CD14-positive monocyte (primary cell): ENCODE results near the gene ZBTB38. TPM values are rescaled to one million over a fixed set of nuclear protein-coding genes. Genes with fewer than 3 reads are reported as not detected.

ENCODE experiments used
- DNase-seq, 3 donors: peaks; one replicate each; pipeline ENCODE4 v3.0.0-alpha.2; 2011 to 2022
- H2AFZ ChIP-seq: 2 replicates; pipeline ENCODE4 v1.6.0; 2012; ENCODE audit warnings: mild to moderate bottlenecking, low read depth, low read length, inconsistent platforms; ENCODE audit not compliant: insufficient read depth, poor library complexity, severe bottlenecking
- H3K27ac ChIP-seq, 2 donors: 1 replicate in 1 of 2; 2 replicates in 1 of 2; pipeline ENCODE4 v1.5.1; 2012 to 2013; ENCODE audit warnings: low read length in 2 of 2, control low read depth in 1 of 2, inconsistent platforms in 1 of 2, low read depth in 1 of 2, mild to moderate bottlenecking in 1 of 2
- H3K27me3 ChIP-seq, 2 donors: one replicate each; pipeline versions ENCODE4 v1.6.0 to v1.6.1; 2011 to 2013; ENCODE audit warnings: low read length in 2 of 2; ENCODE audit not compliant: control insufficient read depth in 2 of 2, insufficient read depth in 2 of 2
- H3K36me3 ChIP-seq, 2 donors: replicated peaks in 1 of 2; 1 replicate in 1 of 2; 2 replicates in 1 of 2; pipeline versions ENCODE4 v1.5.1 to v1.6.1; 2012 to 2013; ENCODE audit warnings: low read length in 2 of 2, control low read depth in 1 of 2, inconsistent platforms in 1 of 2, mild to moderate bottlenecking in 1 of 2; ENCODE audit not compliant: insufficient read depth in 2 of 2, control insufficient read depth in 1 of 2
- H3K4me1 ChIP-seq, 2 donors: 1 replicate in 1 of 2; 2 replicates in 1 of 2; pipeline versions ENCODE4 v1.5.1 to v1.6.1; 2012 to 2013; ENCODE audit warnings: low read length in 2 of 2, control low read depth in 1 of 2, inconsistent platforms in 1 of 2, mild to moderate bottlenecking in 1 of 2, moderate library complexity in 1 of 2; ENCODE audit not compliant: insufficient read depth in 2 of 2, control insufficient read depth in 1 of 2
- H3K4me2 ChIP-seq: replicated peaks from 2 replicates; pipeline ENCODE3; 2012; ENCODE audit warnings: low read length, moderate library complexity, mild to moderate bottlenecking; ENCODE audit not compliant: poor library complexity, severe bottlenecking; ENCODE audit errors: extremely low read depth
- H3K4me3 ChIP-seq, 3 experiments: fragments of 200-600 bp in 1 of 3; sonication (generic) in 1 of 3; replicated peaks in 1 of 3; 1 replicate in 2 of 3; 2 replicates in 1 of 3; pipeline ENCODE4 v1.5.1; 2011 to 2013; ENCODE audit warnings: low read length in 3 of 3, mild to moderate bottlenecking in 3 of 3, control low read depth in 2 of 3, low read depth in 2 of 3, inconsistent platforms in 1 of 3, moderate library complexity in 1 of 3
- H3K79me2 ChIP-seq: 2 replicates; pipeline ENCODE4 v1.6.0; 2012; ENCODE audit warnings: mild to moderate bottlenecking, control low read depth, inconsistent platforms, low read length, moderate library complexity; ENCODE audit not compliant: insufficient read depth
- H3K9ac ChIP-seq: 2 replicates; pipeline ENCODE4 v1.6.0; 2017; ENCODE audit warnings: low read length, mild to moderate bottlenecking; ENCODE audit not compliant: insufficient read depth, poor library complexity, severe bottlenecking
- H3K9me3 ChIP-seq, 2 donors: replicated peaks in 1 of 2; 1 replicate in 1 of 2; 2 replicates in 1 of 2; pipeline versions ENCODE4 v1.5.1 to v1.6.1; 2012 to 2013; ENCODE audit warnings: low read length in 2 of 2, control low read depth in 1 of 2; ENCODE audit not compliant: control insufficient read depth in 1 of 2, insufficient read depth in 1 of 2
- H4K20me1 ChIP-seq: 2 replicates; pipeline ENCODE4 v1.6.0; 2012; ENCODE audit warnings: mild to moderate bottlenecking, low read length, control low read depth, moderate library complexity; ENCODE audit not compliant: insufficient read depth
- H3K27ac Mint-ChIP-seq, 7 donors: one replicate each; pipeline ENCODE4 v1.8.0; 2020; ENCODE audit warnings: mild to moderate bottlenecking in 7 of 7, mixed read lengths in 7 of 7, moderate library complexity in 6 of 7, inconsistent platforms in 2 of 7
- H3K27me3 Mint-ChIP-seq, 3 donors: one replicate each; pipeline ENCODE4 v1.8.0; 2021 to 2022; ENCODE audit warnings: low read depth in 3 of 3, mild to moderate bottlenecking in 3 of 3, mixed read lengths in 3 of 3, moderate library complexity in 3 of 3, inconsistent platforms in 1 of 3
- H3K36me3 Mint-ChIP-seq, 2 donors: one replicate each; pipeline ENCODE4 v1.8.0; 2020; ENCODE audit warnings: mixed read lengths in 2 of 2, inconsistent platforms in 1 of 2, mild to moderate bottlenecking in 1 of 2
- H3K4me1 Mint-ChIP-seq: one replicate; pipeline ENCODE4 v1.8.0; 2020; ENCODE audit warnings: mild to moderate bottlenecking, mixed read lengths
- H3K4me3 Mint-ChIP-seq, 2 donors: one replicate each; pipeline ENCODE4 v1.8.0; 2020; ENCODE audit warnings: mild to moderate bottlenecking in 2 of 2, mixed read lengths in 2 of 2, moderate library complexity in 1 of 2
- H3K9me3 Mint-ChIP-seq, 7 donors: one replicate each; pipeline ENCODE4 v1.8.0; 2020 to 2022; ENCODE audit warnings: mixed read lengths in 7 of 7, mild to moderate bottlenecking in 6 of 7, moderate library complexity in 6 of 7, inconsistent platforms in 2 of 7
- WGBS: methylation state at CpG from one replicate; pipeline ENCODE4 v1.1.5; 2013; ENCODE audit warnings: missing lambda C conversion rate; ENCODE audit not compliant: insufficient coverage; 5-methylcytosine and 5-hydroxymethylcytosine counted together
- intact Hi-C, 2 donors: fragments of 100-400 bp; cut with micrococcal nuclease; formaldehyde crosslinking; loops; one replicate each; pipeline versions ENCODE4 v1.15.0 to v1.15.1; 2023
- polyA plus RNA-seq, 3 donors: library from polyadenylated mRNA; depleted of rRNA in 1 of 3; unstranded in 2 of 3; stranded (reverse) in 1 of 3; fragments of 300-500 nt in 2 of 3; fragments of >200 nt in 1 of 3; fragmentation: Illumina TruSeq in 2 of 3; gene quantifications; 1 replicate in 2 of 3; 2 replicates in 1 of 3; pipeline ENCODE4 v1.2.3, GENCODE V29; 2012 to 2021
- TF ChIP-seq, protein P1 (sequence below): fragments of 200-600 bp; IDR thresholded peaks from one replicate; pipeline ENCODE4 v1.8.0; 2022; ENCODE audit warnings: antibody characterized with exemption, mild to moderate bottlenecking

The ZBTB38 gene
- polyA plus RNA-seq, 3 donors, result 3.9 to 28.5 (median 19.0) TPM

DNA sequence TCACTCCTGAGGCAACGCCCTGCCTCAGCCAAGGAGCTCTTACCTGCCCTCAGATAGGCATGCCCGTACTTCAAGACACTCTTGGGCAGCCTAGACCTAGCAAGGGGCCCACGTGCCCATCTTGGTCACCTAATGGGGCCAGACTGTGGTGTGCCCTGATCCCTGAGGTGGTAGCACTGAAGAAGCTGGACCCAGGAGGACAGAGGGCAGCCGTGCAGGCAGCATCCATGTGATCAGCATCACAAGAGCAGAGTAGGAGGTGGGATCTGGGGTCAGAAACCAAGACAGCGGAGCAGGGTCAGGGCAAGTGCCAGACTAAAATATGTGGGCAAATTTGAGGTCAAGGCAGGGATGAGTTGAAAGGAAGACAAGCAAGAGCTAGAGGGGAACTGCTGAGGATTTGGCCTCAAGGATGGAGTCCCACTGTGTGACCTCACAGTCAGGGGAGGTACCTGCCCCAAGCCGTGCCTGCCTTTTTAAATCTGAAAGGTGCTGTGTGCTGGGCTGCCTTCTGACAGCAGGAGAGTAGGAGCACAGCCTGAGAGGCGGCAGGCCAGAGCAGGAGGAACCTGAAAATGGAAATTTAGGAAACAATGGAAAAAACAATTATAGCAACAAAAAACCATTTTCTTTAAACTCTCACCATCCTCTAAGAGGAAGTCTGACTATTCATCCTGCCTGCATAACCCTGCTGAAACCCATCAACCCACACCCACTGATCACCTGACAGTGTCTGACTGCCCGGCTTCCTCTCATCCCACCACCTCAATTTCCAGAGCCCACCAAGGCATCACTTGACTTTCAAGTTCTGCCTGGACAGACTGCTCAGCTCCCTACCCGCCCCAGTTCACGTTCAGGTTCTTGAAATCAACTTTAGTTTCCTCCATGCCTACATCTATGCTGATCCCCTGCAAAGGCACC is 7.3 kb downstream of the ZBTB38 start:
- 94% methylated on average over 9 of the region's 10 CpGs for WGBS
- peaks cover 0 to 3% (median 0%) of the 10 kb centered on the region in 7 donors for H3K9me3 Mint-ChIP-seq
- no peaks in the 10 kb centered on the region for H3K4me1 ChIP-seq
- no peaks in the 10 kb centered on the region for H3K27me3 ChIP-seq
- no peak overlapping the region for H3K27ac ChIP-seq
- H4K20me1 ChIP-seq, result no peaks in the 10 kb centered on the region
- no peaks in the 10 kb centered on the region for H3K9me3 ChIP-seq
- TF ChIP-seq, protein P1, sequence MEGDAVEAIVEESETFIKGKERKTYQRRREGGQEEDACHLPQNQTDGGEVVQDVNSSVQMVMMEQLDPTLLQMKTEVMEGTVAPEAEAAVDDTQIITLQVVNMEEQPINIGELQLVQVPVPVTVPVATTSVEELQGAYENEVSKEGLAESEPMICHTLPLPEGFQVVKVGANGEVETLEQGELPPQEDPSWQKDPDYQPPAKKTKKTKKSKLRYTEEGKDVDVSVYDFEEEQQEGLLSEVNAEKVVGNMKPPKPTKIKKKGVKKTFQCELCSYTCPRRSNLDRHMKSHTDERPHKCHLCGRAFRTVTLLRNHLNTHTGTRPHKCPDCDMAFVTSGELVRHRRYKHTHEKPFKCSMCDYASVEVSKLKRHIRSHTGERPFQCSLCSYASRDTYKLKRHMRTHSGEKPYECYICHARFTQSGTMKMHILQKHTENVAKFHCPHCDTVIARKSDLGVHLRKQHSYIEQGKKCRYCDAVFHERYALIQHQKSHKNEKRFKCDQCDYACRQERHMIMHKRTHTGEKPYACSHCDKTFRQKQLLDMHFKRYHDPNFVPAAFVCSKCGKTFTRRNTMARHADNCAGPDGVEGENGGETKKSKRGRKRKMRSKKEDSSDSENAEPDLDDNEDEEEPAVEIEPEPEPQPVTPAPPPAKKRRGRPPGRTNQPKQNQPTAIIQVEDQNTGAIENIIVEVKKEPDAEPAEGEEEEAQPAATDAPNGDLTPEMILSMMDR, result no peak
- H3K4me3 ChIP-seq, result no peak overlapping the region
- H3K27ac Mint-ChIP-seq, result peak overlapping the region in 2 of 7 donors; percentile 21 to 54
- no peaks in the 10 kb centered on the region for H3K36me3 ChIP-seq
- peaks cover 2% of the 10 kb centered on the region for H3K4me1 Mint-ChIP-seq
- H3K4me2 ChIP-seq, result no peak overlapping the region
- intact Hi-C loops, result no loop called here
- no peak for DNase-seq
- no peak overlapping the region for H2AFZ ChIP-seq
- no peaks in the 10 kb centered on the region for H3K36me3 Mint-ChIP-seq
- H3K9ac ChIP-seq, result no peak overlapping the region
- H3K79me2 ChIP-seq, result no peaks in the 10 kb centered on the region
- peaks cover 0 to 4% (median 0%) of the 10 kb centered on the region in 3 donors for H3K27me3 Mint-ChIP-seq
- H3K4me3 Mint-ChIP-seq, result no peak overlapping the region

DNA sequence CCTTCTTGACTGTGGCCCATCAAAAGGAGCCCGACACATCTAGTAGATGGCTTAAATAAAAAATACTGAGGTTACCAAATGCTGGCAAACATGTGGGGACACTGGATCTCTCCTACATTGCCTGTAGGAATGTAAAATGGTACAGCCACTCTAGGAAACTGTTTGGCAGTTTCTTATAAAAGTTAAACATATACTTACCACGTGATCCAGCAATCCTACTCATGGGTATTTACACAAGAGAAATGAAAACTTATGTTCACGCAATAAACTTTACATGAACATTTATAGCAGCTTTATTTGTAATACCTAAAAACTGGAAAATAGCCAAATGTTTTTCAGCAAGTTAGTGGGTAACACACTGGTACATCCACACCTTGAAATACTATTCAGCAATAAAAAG is 9.1 kb downstream of the ZBTB38 start:
- H3K9me3 ChIP-seq, result no peaks in the 10 kb centered on the region
- H3K9ac ChIP-seq, result no peak overlapping the region
- WGBS, result no CpG with 5 or more reads among the region's 3 CpGs
- peaks cover 2% of the 10 kb centered on the region for H3K4me1 Mint-ChIP-seq
- H3K4me3 ChIP-seq, result no peak overlapping the region
- H4K20me1 ChIP-seq, result no peaks in the 10 kb centered on the region
- H3K27ac ChIP-seq, result no peak overlapping the region
- no peaks in the 10 kb centered on the region for H3K4me1 ChIP-seq
- H3K27me3 ChIP-seq, result no peaks in the 10 kb centered on the region
- H3K27me3 Mint-ChIP-seq, result peaks cover 0 to 4% (median 1%) of the 10 kb centered on the region in 3 donors
- H2AFZ ChIP-seq, result no peak overlapping the region
- TF ChIP-seq, protein P1, result no peak
- no peak overlapping the region for H3K4me3 Mint-ChIP-seq
- no peaks in the 10 kb centered on the region for H3K79me2 ChIP-seq
- peak overlapping the region in 1 of 7 donors; percentile 23 for H3K27ac Mint-ChIP-seq
- intact Hi-C loops, result no loop called here
- no peaks in the 10 kb centered on the region for H3K36me3 Mint-ChIP-seq
- H3K9me3 Mint-ChIP-seq, result peaks cover 0 to 3% (median 0%) of the 10 kb centered on the region in 7 donors
- no peak overlapping the region for H3K4me2 ChIP-seq
- no peaks in the 10 kb centered on the region for H3K36me3 ChIP-seq
- DNase-seq, result no peak
